Measurements from ENCODE around the gene PRKAR1B.
A peak's percentile ranks its signal among the peaks of the same experiment; 100 is the strongest.

PRKAR1B gene

GRCh38 chr7:589781-590575, 137.1 kb downstream of the PRKAR1B start:
- DNase-seq (ENCODE audit: low read depth) = no peak

GRCh38 chr7:587767-588166, 139.3 kb downstream of the PRKAR1B start:
- DNase-seq (ENCODE audit: low read depth) = no peak

- no peak for DNase-seq (ENCODE audit: low read depth)
These were observed 140.6 kb downstream of the PRKAR1B start for GRCh38 chr7:586494-586893.

- DNase-seq (ENCODE audit: low read depth) = no peak
These were observed 141.2 kb downstream of the PRKAR1B start for GRCh38 chr7:585873-586272.

- no peak for DNase-seq (ENCODE audit: low read depth)
These were observed 141.8 kb downstream of the PRKAR1B start for GRCh38 chr7:585229-585711.

- no peak for DNase-seq (ENCODE audit: low read depth)
These were observed 142.3 kb downstream of the PRKAR1B start for GRCh38 chr7:584820-585219.

- peak; percentile 73 for DNase-seq (ENCODE audit: low read depth)
These were observed 143.0 kb downstream of the PRKAR1B start for GRCh38 chr7:584122-584465.

- no peak for DNase-seq (ENCODE audit: low read depth)
These were observed 143.5 kb downstream of the PRKAR1B start for GRCh38 chr7:583410-584121.

- no peak for DNase-seq (ENCODE audit: low read depth)
These were observed 144.2 kb downstream of the PRKAR1B start for GRCh38 chr7:582931-583330.

- DNase-seq (ENCODE audit: low read depth) = no peak
These were observed 144.8 kb downstream of the PRKAR1B start for GRCh38 chr7:582081-582835.

GRCh38 chr7:578386-578785, 148.7 kb downstream of the PRKAR1B start:
- DNase-seq (ENCODE audit: low read depth) = no peak

- no peak for DNase-seq (ENCODE audit: low read depth)
These were observed 149.2 kb downstream of the PRKAR1B start for GRCh38 chr7:577741-578370.

GRCh38 chr7:577278-577665, 149.8 kb downstream of the PRKAR1B start:
- no peak for DNase-seq (ENCODE audit: low read depth)

- no peak for DNase-seq (ENCODE audit: low read depth)
These were observed 150.4 kb downstream of the PRKAR1B start for GRCh38 chr7:576524-577277.

- no peak for DNase-seq (ENCODE audit: low read depth)
These were observed 151.4 kb downstream of the PRKAR1B start for GRCh38 chr7:575425-576366.

- DNase-seq (ENCODE audit: low read depth) = no peak
These were observed 152.3 kb downstream of the PRKAR1B start for GRCh38 chr7:574661-575395.

GRCh38 chr7:573933-574381, 153.1 kb downstream of the PRKAR1B start:
- DNase-seq (ENCODE audit: low read depth) = no peak

- DNase-seq (ENCODE audit: low read depth) = no peak
These were observed 153.7 kb downstream of the PRKAR1B start for GRCh38 chr7:573269-573932.

Data from stimulated activated CD8-positive, alpha-beta memory T cell treated with anti-CD3 and anti-CD28 coated beads, Interleukin-7, amount 100 ng/mL, for 24 hours (primary cell).